CD4-positive, alpha-beta T cell treated with Interferon alpha-2 for 1 hour (primary cell): Measurements from ENCODE around the gene CCHCR1.
"Not testable (repeated sequence)": the region's sequence is repeated elsewhere in the genome, so short reads cannot be mapped to it uniquely, and the experiment has no call there.

ENCODE experiments used
- DNase-seq, 2 donors: peaks; one replicate each; pipeline ENCODE4 v3.0.0-alpha.2; 2020 to 2022

The CCHCR1 gene

GRCh38 chr6:31183287-31183686, 25.7 kb upstream of the CCHCR1 start:
- not testable (repeated sequence) for DNase-seq

GRCh38 chr6:31180500-31180899, 22.9 kb upstream of the CCHCR1 start:
- peak; percentile 65 to 83 for DNase-seq

GRCh38 chr6:31179896-31180295, 22.3 kb upstream of the CCHCR1 start:
- no peak for DNase-seq

- no peak for DNase-seq
Measured at GRCh38 chr6:31179042-31179386, 21.4 kb upstream of the CCHCR1 start.

- DNase-seq, result no peak
Measured at GRCh38 chr6:31178143-31179041, 20.8 kb upstream of the CCHCR1 start.

GRCh38 chr6:31175971-31176370, 18.4 kb upstream of the CCHCR1 start:
- DNase-seq, result no peak

GRCh38 chr6:31174378-31174777, 16.8 kb upstream of the CCHCR1 start:
- no peak for DNase-seq

- no peak for DNase-seq
Measured at GRCh38 chr6:31173406-31173805, 15.8 kb upstream of the CCHCR1 start.

GRCh38 chr6:31172973-31173384, 15.4 kb upstream of the CCHCR1 start:
- no peak for DNase-seq

- no peak for DNase-seq
Measured at GRCh38 chr6:31171931-31172905, 14.6 kb upstream of the CCHCR1 start.

- no peak for DNase-seq
Measured at GRCh38 chr6:31170987-31171671, 13.5 kb upstream of the CCHCR1 start.

GRCh38 chr6:31170600-31170881, 12.9 kb upstream of the CCHCR1 start, which contains the start of gene POU5F1:
Gene POU5F1, minus strand, starts transcription at chr6:31170682. Its CDS starts 62 bp downstream, at chr6:31170620.
- no peak for DNase-seq

- not testable (repeated sequence) for DNase-seq
Measured at GRCh38 chr6:31169858-31170599, 12.4 kb upstream of the CCHCR1 start.

- DNase-seq, result no peak
Measured at GRCh38 chr6:31169123-31169857, 11.7 kb upstream of the CCHCR1 start.

GRCh38 chr6:31168606-31169005, 11.0 kb upstream of the CCHCR1 start:
- DNase-seq, result no peak

GRCh38 chr6:31165986-31166385, 8.4 kb upstream of the CCHCR1 start:
- no peak for DNase-seq

- DNase-seq, result not testable (repeated sequence)
Measured at GRCh38 chr6:31165064-31165832, 7.6 kb upstream of the CCHCR1 start.

GRCh38 chr6:31164475-31165063, 7.0 kb upstream of the CCHCR1 start:
- not testable (repeated sequence) for DNase-seq

- no peak for DNase-seq
Measured at GRCh38 chr6:31163922-31164321, 6.3 kb upstream of the CCHCR1 start.

GRCh38 chr6:31162463-31163165, 5.0 kb upstream of the CCHCR1 start:
- no peak for DNase-seq
